Upper lobe of left lung (tissue), 6 donors: ENCODE data around the gene KRTCAP2. TPM values are rescaled to one million over a fixed set of nuclear protein-coding genes. Genes with fewer than 3 reads are reported as not detected.
"Not testable (repeated sequence)": the region's sequence is repeated elsewhere in the genome, so short reads cannot be mapped to it uniquely, and the experiment has no call there.

Experiments used
- ATAC-seq, 2 donors: fragments of 200-7000 bp; cut with Tn5 transposase; one replicate each; pipeline ENCODE4 v1.9.1; 2022; ENCODE audit warnings: mild to moderate bottlenecking in 2 of 2, moderate library complexity in 2 of 2; ENCODE audit not compliant: low FRiP score in 2 of 2
- DNase-seq, 2 donors: peaks; one replicate each; pipeline ENCODE4 v3.0.0-alpha.2; 2019 to 2020
- H3K27ac ChIP-seq, 4 donors: fragments of 200-600 bp; sonication (generic); one replicate each; pipeline ENCODE4 v1.5.1; 2016 to 2019
- H3K27me3 ChIP-seq, 4 donors: fragments of 200-600 bp; sonication (generic); one replicate each; pipeline ENCODE4 v1.5.1; 2017 to 2019
- H3K36me3 ChIP-seq, 4 donors: fragments of 200-600 bp; sonication (generic); one replicate each; pipeline ENCODE4 v1.5.1; 2016 to 2019
- H3K4me1 ChIP-seq, 4 donors: fragments of 200-600 bp; sonication (generic); one replicate each; pipeline ENCODE4 v1.5.1; 2018 to 2019
- H3K4me3 ChIP-seq, 4 donors: fragments of 200-600 bp; sonication (generic); one replicate each; pipeline ENCODE4 v1.5.1; 2017 to 2019; ENCODE audit warnings: mild to moderate bottlenecking in 2 of 4, moderate library complexity in 1 of 4
- H3K9me3 ChIP-seq, 4 donors: fragments of 200-600 bp; sonication (generic); one replicate each; pipeline ENCODE4 v1.5.1; 2018 to 2019
- CTCF ChIP-seq, 6 experiments: fragments of 450-650 bp in 4 of 6; fragments of 200-600 bp in 2 of 6; sonication (generic) in 2 of 6; IDR thresholded peaks; one replicate each; pipeline ENCODE4 v1.5.1; 2016 to 2019; ENCODE audit warnings: antibody characterized with exemption in 6 of 6
- EP300 ChIP-seq, 4 donors: sonication (generic); formaldehyde crosslinking; IDR thresholded peaks; one replicate each; pipeline ENCODE4 v1.5.1; 2017; ENCODE audit warnings: antibody characterized with exemption in 4 of 4, control low read depth in 2 of 4
- POLR2A ChIP-seq, 4 donors: fragments of 450-650 bp; IDR thresholded peaks; one replicate each; pipeline ENCODE4 v1.5.1; 2016 to 2017; ENCODE audit warnings: antibody characterized with exemption in 4 of 4, mild to moderate bottlenecking in 2 of 4
- POLR2AphosphoS5 ChIP-seq, 2 donors: sonication (generic); formaldehyde crosslinking; IDR thresholded peaks; one replicate each; pipeline ENCODE4 v1.5.1; 2017; ENCODE audit warnings: antibody characterized with exemption in 2 of 2
- WGBS, 2 donors: methylation state at CpG; one replicate each; pipeline ENCODE4 v1.1.5; 2017 to 2018; 5-methylcytosine and 5-hydroxymethylcytosine counted together
- total RNA-seq, 6 donors: library from RNA; depleted of rRNA in 4 of 6; stranded (reverse); fragments of >200 nt in 4 of 6; gene quantifications; one replicate each; pipeline versions ENCODE4 v1.1.0 to v1.2.1, GENCODE V29; 2016 to 2021
- donor health status: DM: no; HTN: no; CAD: no; lungs with moderate emphysema.
- donor health status: DM: no; HTN: yes; CAD: no; lungs with severe emphysema.

KRTCAP2 gene
- total RNA-seq, 6 donors from 2014 or later, result 47.1 to 166 (median 131) TPM

- no peak for ATAC-seq
- Histone ChIP-seq H3K27ac (no peak overlapping the region), H3K36me3 (peaks cover 0 to 14% (median 7%) of the 10 kb centered on the region in 4 donors), H3K27me3 (no peaks in the 10 kb centered on the region), H3K4me1 (peaks cover 23 to 32% (median 27%) of the 10 kb centered on the region in 4 donors), H3K4me3 (no peak overlapping the region), H3K9me3 (no peaks in the 10 kb centered on the region)
- DNase-seq, result no peak
- TF ChIP-seq POLR2AphosphoS5 (IDR thresholded peaks at IDR 0.05) (no peak), CTCF (IDR thresholded peaks at IDR 0.05) (no peak)
- WGBS, 2 donors, result 93 to 94% methylated on average over 19 to 20 of the region's 20 CpGs
Observed at GRCh38 chr1:155196893-155197638, 24.0 kb upstream of the KRTCAP2 start.

GRCh38 chr1:155196103-155196892 is 23.2 kb upstream of the KRTCAP2 start:
- WGBS, 2 donors, result 90 to 92% methylated on average over 6 of the region's 6 CpGs
- Histone ChIP-seq H3K4me3 (peak overlapping the region in 1 of 4 donors; percentile 69), H3K9me3 (no peaks in the 10 kb centered on the region), H3K36me3 (peaks cover 0 to 14% (median 7%) of the 10 kb centered on the region in 4 donors), H3K27ac (peak overlapping the region in 2 of 4 donors; percentile 90 to 96), H3K27me3 (no peaks in the 10 kb centered on the region), H3K4me1 (peaks cover 23 to 32% (median 27%) of the 10 kb centered on the region in 4 donors)
- TF ChIP-seq POLR2A (IDR thresholded peaks at IDR 0.05), result peak in 1 of 4 donors; percentile 3
- no peak for TF ChIP-seq POLR2AphosphoS5 (IDR thresholded peaks at IDR 0.05)
- DNase-seq, result no peak
- no peak for ATAC-seq

GRCh38 chr1:155195201-155196102 is 22.3 kb upstream of the KRTCAP2 start:
- Histone ChIP-seq H3K4me1 (peaks cover 23 to 32% (median 27%) of the 10 kb centered on the region in 4 donors), H3K27me3 (no peaks in the 10 kb centered on the region), H3K27ac (peak overlapping the region; percentile 90 to 96 (median 91)), H3K9me3 (no peaks in the 10 kb centered on the region), H3K4me3 (peak overlapping the region; percentile 58 to 69 (median 63)), H3K36me3 (peaks cover 0 to 14% (median 7%) of the 10 kb centered on the region in 4 donors)
- WGBS, 2 donors, result 35 to 37% methylated on average over 15 to 19 of the region's 27 CpGs
- ATAC-seq, result no peak
- TF ChIP-seq EP300 (IDR thresholded peaks at IDR 0.05), result no peak
- TF ChIP-seq POLR2AphosphoS5 (IDR thresholded peaks at IDR 0.05), result no peak
- no peak for TF ChIP-seq POLR2A (IDR thresholded peaks at IDR 0.05)
- no peak for TF ChIP-seq CTCF (IDR thresholded peaks at IDR 0.05)
- no peak for DNase-seq

- not testable (repeated sequence) for DNase-seq, ATAC-seq, H3K27me3 ChIP-seq, H3K9me3 ChIP-seq
- H3K27ac ChIP-seq, result peak overlapping the region; percentile 90 to 96 (median 91)
- peak overlapping the region in 3 of 4 donors; percentile 58 to 69 (median 58) for H3K4me3 ChIP-seq
- H3K4me1 ChIP-seq, result peaks cover 23 to 32% (median 27%) of the 10 kb centered on the region in 4 donors
- 4 to 5% methylated on average over 13 to 16 of the region's 16 CpGs for WGBS, 2 donors
- H3K36me3 ChIP-seq, result peaks cover 0 to 14% (median 7%) of the 10 kb centered on the region in 4 donors
Observed at GRCh38 chr1:155193991-155194240, 20.8 kb upstream of the KRTCAP2 start.

- 0 to 1% methylated on average over 24 to 38 of the region's 38 CpGs for WGBS, 2 donors
- Histone ChIP-seq H3K4me3 (peak overlapping the region; percentile 16 to 69 (median 58)), H3K27me3 (no peaks in the 10 kb centered on the region), H3K27ac (peak overlapping the region; percentile 90 to 96 (median 91)), H3K36me3 (peaks cover 0 to 14% (median 5%) of the 10 kb centered on the region in 4 donors), H3K4me1 (peaks cover 23 to 32% (median 27%) of the 10 kb centered on the region in 4 donors), H3K9me3 (no peaks in the 10 kb centered on the region)
- TF ChIP-seq EP300 (IDR thresholded peaks at IDR 0.05), result peak in 3 of 4 donors; percentile 34 to 79 (median 77)
- TF ChIP-seq CTCF (IDR thresholded peaks at IDR 0.05), result peak; percentile 98 to 99 (median 98)
- peak in 2 of 4 donors; percentile 48 to 73 for TF ChIP-seq POLR2A (IDR thresholded peaks at IDR 0.05)
- TF ChIP-seq POLR2AphosphoS5 (IDR thresholded peaks at IDR 0.05), result peak; percentile 60 to 71
- ATAC-seq (peak; percentile 92 to 94), DNase-seq (peak; percentile 94 to 96)
Observed at GRCh38 chr1:155193275-155193990, 20.3 kb upstream of the KRTCAP2 start.
